Left renal pelvis (tissue), 4 donors: Measurements from ENCODE around the gene GLRX5. TPM values are rescaled to one million over a fixed set of nuclear protein-coding genes. Genes with fewer than 3 reads are reported as not detected.

Source experiments
- DNase-seq, 4 donors: peaks; one replicate each; pipeline ENCODE4 v3.0.0-alpha.2; 2013; ENCODE audit warnings: low read depth in 4 of 4, low spot score in 3 of 4
- polyA plus RNA-seq, 4 donors: library from polyadenylated mRNA; unstranded; fragments of 120-200 nt; gene quantifications; one replicate each; pipeline ENCODE4 v1.2.1, GENCODE V29; 2013; ENCODE audit not compliant: insufficient read length in 4 of 4

GLRX5 gene
- polyA plus RNA-seq, 4 donors = 70.2 to 95.1 (median 76.7) TPM

- no peak for DNase-seq
These were observed 2.9 kb upstream of the GLRX5 start for GRCh38 chr14:95531969-95532368.

GRCh38 chr14:95533391-95533821, 1.4 kb upstream of the GLRX5 start:
- no peak for DNase-seq

- no peak for DNase-seq
These were observed 1.0 kb upstream of the GLRX5 start for GRCh38 chr14:95533822-95534221.

- DNase-seq = no peak
These were observed 574 bp downstream of the GLRX5 start for GRCh38 chr14:95535226-95536021.

- DNase-seq = no peak
These were observed 1.3 kb downstream of the GLRX5 start for GRCh38 chr14:95536036-95536593.

GRCh38 chr14:95536671-95537070, 1.8 kb downstream of the GLRX5 start:
- no peak for DNase-seq

GRCh38 chr14:95537298-95538089, 2.6 kb downstream of the GLRX5 start:
- no peak for DNase-seq

- DNase-seq = no peak
These were observed 4.1 kb downstream of the GLRX5 start for GRCh38 chr14:95538801-95539509.

GRCh38 chr14:95540236-95540855, 5.5 kb downstream of the GLRX5 start:
- no peak for DNase-seq

GRCh38 chr14:95541346-95541745, 6.5 kb downstream of the GLRX5 start:
- no peak for DNase-seq

GRCh38 chr14:95541932-95542930, 7.4 kb downstream of the GLRX5 start:
- no peak for DNase-seq

- DNase-seq = no peak
These were observed 8.2 kb downstream of the GLRX5 start for GRCh38 chr14:95543021-95543420.

GRCh38 chr14:95544588-95544987, 9.7 kb downstream of the GLRX5 start:
- no peak for DNase-seq

GRCh38 chr14:95545515-95546168, 10.8 kb downstream of the GLRX5 start:
- DNase-seq = no peak

GRCh38 chr14:95547272-95547625, 12.4 kb downstream of the GLRX5 start:
- DNase-seq = no peak

GRCh38 chr14:95547626-95548327, 12.9 kb downstream of the GLRX5 start:
- no peak for DNase-seq

GRCh38 chr14:95548328-95548929, 13.6 kb downstream of the GLRX5 start:
- no peak for DNase-seq
